Adrenal gland (tissue), 12 donors: ENCODE data around the gene NEU2. TPM values are rescaled to one million over a fixed set of nuclear protein-coding genes. Genes with fewer than 3 reads are reported as not detected.

Source experiments
- DNase-seq, 7 donors: peaks; one replicate each; pipeline ENCODE4 v3.0.0-alpha.2; 2019 to 2020
- H3K27ac ChIP-seq, 5 donors: fragments of 200-600 bp; sonication (generic) in 4 of 5; 1 replicate in 3 of 5; 2 replicates in 2 of 5; pipeline versions ENCODE4 v1.5.1 to v1.8.0; 2016 to 2020; ENCODE audit warnings: mild to moderate bottlenecking in 1 of 5
- H3K27me3 ChIP-seq: fragments of 200-600 bp; 2 replicates; pipeline ENCODE4 v1.8.0; 2021
- H3K36me3 ChIP-seq, 2 donors: fragments of 200-600 bp; replicated peaks in 1 of 2; 1 replicate in 1 of 2; 2 replicates in 1 of 2; pipeline versions ENCODE4 v1.5.1 to v1.8.0; 2018 to 2022
- H3K4me1 ChIP-seq, 2 donors: fragments of 200-600 bp; replicated peaks in 1 of 2; 1 replicate in 1 of 2; 2 replicates in 1 of 2; pipeline versions ENCODE4 v1.5.1 to v1.8.0; 2018 to 2021
- H3K4me3 ChIP-seq, 4 donors: fragments of 200-600 bp; sonication (generic) in 3 of 4; one replicate each; pipeline ENCODE4 v1.5.1; 2016 to 2018
- H3K9me3 ChIP-seq, 3 donors: fragments of 200-600 bp; sonication (generic) in 1 of 3; replicated peaks in 1 of 3; 1 replicate in 2 of 3; 2 replicates in 1 of 3; pipeline versions ENCODE4 v1.5.1 to v1.8.0; 2016 to 2021
- CTCF ChIP-seq, 6 experiments: fragments of 450-650 bp in 4 of 6; fragments of 200-600 bp in 2 of 6; sonication (generic) in 1 of 6; IDR thresholded peaks; 1 replicate in 5 of 6; 2 replicates in 1 of 6; pipeline versions ENCODE4 v1.5.1 to v1.8.0; 2016 to 2021; ENCODE audit warnings: antibody characterized with exemption in 6 of 6, mild to moderate bottlenecking in 2 of 6, moderate library complexity in 1 of 6
- POLR2A ChIP-seq, 2 donors: fragments of 450-650 bp; IDR thresholded peaks; one replicate each; pipeline ENCODE4 v1.6.1; 2017; ENCODE audit warnings: antibody characterized with exemption in 2 of 2, mild to moderate bottlenecking in 2 of 2, moderate library complexity in 1 of 2
- WGBS, 4 donors: extraction: QIAGEN DNeasy Blood & Tissue Kit in 2 of 4; methylation state at CpG; one replicate each; pipeline versions ENCODE4 v1.1.5 to v1.1.7; 2013 to 2017; 5-methylcytosine and 5-hydroxymethylcytosine counted together
- intact Hi-C, 2 donors: fragments of 100-400 bp; cut with DNase I; formaldehyde crosslinking; loops; one replicate each; pipeline versions ENCODE4 v1.14.1 to v1.15.0; 2022 to 2023
- polyA plus RNA-seq, 3 donors: library from polyadenylated mRNA; stranded (reverse); fragments of 200-250 nt in 2 of 3; fragments of 350-450 nt in 1 of 3; fragmentation: Illumina TruSeq in 1 of 3; extraction: RNeasy Lipid Tissue Mini Kit (QIAGEN cat#74804) in 1 of 3; gene quantifications; one replicate each; pipeline ENCODE4 v1.2.3, GENCODE V29; 2013 to 2014
- total RNA-seq, 9 donors: library from RNA; depleted of rRNA in 4 of 9; stranded (reverse); fragments of >200 nt in 4 of 9; fragments of 120-200 nt in 1 of 9; fragmentation: NEBNext Ultra II Directional in 1 of 9; extraction: Animal tissue kit (Norgen Biotek cat#: 25700) in 1 of 9; gene quantifications; one replicate each; pipeline versions ENCODE4 v1.1.0 to v1.2.4, GENCODE V29; 2013 to 2023
- donor health status: healthy with polysubstance abuse.
- donor health status: Bipolar disorder and iron deficiency.
- donor health status: DM: yes; HTN: yes; CAD: no.
- donor health status: DM: no; HTN: no; CAD: no.
- donor health status: DM: no; HTN: no; CAD: no.
- donor health status: DM: yes; HTN: yes; CAD: no.

Gene NEU2
- total and polyA plus RNA-seq, 12 donors = not detected

DNA sequence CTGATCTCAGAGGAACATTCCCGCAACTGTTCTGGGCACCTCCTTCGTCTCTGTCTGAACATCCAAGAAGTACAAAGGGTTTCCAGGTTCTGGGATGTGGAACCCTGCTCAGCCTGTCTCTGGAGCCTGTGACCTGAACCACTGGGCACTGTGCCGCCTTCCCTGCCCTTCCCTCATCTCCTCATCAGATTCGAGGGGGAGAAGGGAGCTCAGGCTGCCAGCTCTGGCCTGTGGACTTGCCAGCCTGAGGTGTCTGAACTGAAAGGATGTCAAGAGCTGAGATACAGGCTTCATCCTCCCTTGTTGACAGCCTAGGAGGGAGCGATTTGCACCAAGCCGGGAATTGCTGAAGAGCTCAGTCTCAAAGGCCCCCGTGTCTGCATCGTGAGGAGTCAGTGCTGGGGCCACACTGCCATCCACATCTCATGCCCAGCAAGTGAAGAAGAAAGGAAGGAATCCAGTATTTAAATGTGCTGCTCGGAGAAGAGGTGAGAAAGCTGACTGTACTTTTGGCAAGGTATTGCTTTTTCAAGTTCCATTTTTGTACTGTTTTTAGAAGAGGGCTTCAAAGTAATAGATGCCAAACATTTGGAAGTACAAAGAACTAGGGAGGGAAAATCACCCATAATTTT is 12.6 kb downstream of the NEU2 start:
- Histone ChIP-seq H3K9me3 (no peaks in the 10 kb centered on the region), H3K27me3 (no peaks in the 10 kb centered on the region), H3K36me3 (no peaks in the 10 kb centered on the region), H3K4me3 (no peak overlapping the region), H3K4me1 (no peaks in the 10 kb centered on the region), H3K27ac (no peak overlapping the region)
- WGBS, 4 donors = 81 to 91% (median 87%) methylated on average over 7 to 9 of the region's 9 CpGs
- TF ChIP-seq POLR2A (IDR thresholded peaks at IDR 0.05) (no peak), CTCF (IDR thresholded peaks at IDR 0.05) (no peak)
- DNase-seq = no peak
- intact Hi-C loops = no loop called here

DNA sequence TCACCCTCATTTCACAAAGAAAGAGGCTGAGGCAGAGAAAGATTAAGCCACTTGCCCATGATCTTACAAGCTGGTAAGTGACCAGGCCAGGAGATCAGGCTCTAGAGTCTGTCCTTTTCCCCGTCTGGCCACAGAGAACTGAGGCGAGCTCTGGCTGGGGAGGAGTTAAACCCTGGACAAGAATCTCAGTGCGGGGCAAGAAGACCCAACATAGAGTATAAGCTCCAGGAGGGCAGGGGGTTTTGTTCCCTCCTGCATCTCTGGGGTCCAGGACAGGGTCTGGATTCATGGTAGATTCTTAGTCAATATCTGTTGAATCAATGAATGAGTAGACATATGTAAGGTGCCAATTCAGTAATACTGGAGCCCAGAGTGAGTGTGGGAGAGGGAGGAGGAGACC is 14.7 kb downstream of the NEU2 start:
- TF ChIP-seq CTCF (IDR thresholded peaks at IDR 0.05) (no peak), POLR2A (IDR thresholded peaks at IDR 0.05) (no peak)
- H3K36me3 ChIP-seq = no peaks in the 10 kb centered on the region
- no peaks in the 10 kb centered on the region for H3K9me3 ChIP-seq
- H3K4me1 ChIP-seq = no peaks in the 10 kb centered on the region
- no peak overlapping the region for H3K4me3 ChIP-seq
- no peak for DNase-seq
- intact Hi-C loops = no loop called here
- WGBS, 4 donors = 93 to 100% (median 95%) methylated on average over 3 of the region's 3 CpGs
- H3K27ac ChIP-seq = no peak overlapping the region
- H3K27me3 ChIP-seq = no peaks in the 10 kb centered on the region

DNA sequence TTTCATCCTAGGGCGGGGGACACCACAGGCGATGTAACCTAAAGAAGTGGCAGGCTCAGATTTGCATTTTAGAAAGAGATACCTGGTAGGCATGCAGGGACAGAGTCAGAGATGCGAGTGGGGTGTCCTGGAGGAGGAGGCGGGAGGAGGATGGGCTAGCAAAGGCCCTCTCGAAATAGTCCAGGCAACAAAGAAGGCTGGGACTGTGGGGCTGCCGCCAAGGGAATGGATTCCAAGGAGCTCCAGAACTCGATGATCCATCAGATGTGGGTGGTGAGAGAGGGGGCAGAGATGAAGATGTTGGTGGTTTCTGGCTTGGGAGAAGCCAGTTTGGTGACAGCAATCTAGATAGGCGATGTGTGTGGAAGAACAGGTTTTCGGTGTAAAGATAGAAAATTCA is 15.2 kb downstream of the NEU2 start:
- Histone ChIP-seq H3K4me3 (no peak overlapping the region), H3K4me1 (no peaks in the 10 kb centered on the region), H3K9me3 (no peaks in the 10 kb centered on the region), H3K27ac (no peak overlapping the region), H3K27me3 (no peaks in the 10 kb centered on the region), H3K36me3 (no peaks in the 10 kb centered on the region)
- DNase-seq = peak in 1 of 7 donors; percentile 13
- intact Hi-C loops = no loop called here
- 81 to 94% (median 84%) methylated on average over 9 of the region's 9 CpGs for WGBS, 4 donors
- TF ChIP-seq CTCF (IDR thresholded peaks at IDR 0.05) (no peak), POLR2A (IDR thresholded peaks at IDR 0.05) (no peak)

- 83 to 85% (median 84%) methylated on average over 10 of the region's 10 CpGs for WGBS, 4 donors
- Histone ChIP-seq H3K27ac (no peak overlapping the region), H3K4me3 (no peak overlapping the region), H3K9me3 (no peaks in the 10 kb centered on the region), H3K36me3 (no peaks in the 10 kb centered on the region), H3K27me3 (no peaks in the 10 kb centered on the region), H3K4me1 (no peaks in the 10 kb centered on the region)
- no peak for TF ChIP-seq CTCF (IDR thresholded peaks at IDR 0.05)
- TF ChIP-seq POLR2A (IDR thresholded peaks at IDR 0.05) = no peak
- no peak for DNase-seq
- intact Hi-C loops = no loop called here
Measured at GRCh38 chr2:233048569-233049193, 16.2 kb downstream of the NEU2 start.
